Fibroblast of the aortic adventitia (primary cell): ENCODE measurements around the gene TMEM232. TPM values are rescaled to one million over a fixed set of nuclear protein-coding genes. Genes with fewer than 3 reads are reported as not detected.
"Not testable (repeated sequence)": the region's sequence is repeated elsewhere in the genome, so short reads cannot be mapped to it uniquely, and the experiment has no call there.

Experiments used
- DNase-seq: peaks from one replicate; pipeline ENCODE4 v3.0.0-alpha.2; 2010; ENCODE audit warnings: low read depth
- H3K4me3 ChIP-seq: 2 replicates; pipeline ENCODE4 v1.5.1; 2011; ENCODE audit warnings: low read depth, mild to moderate bottlenecking, control low read depth, low read length, moderate library complexity
- CTCF ChIP-seq: IDR thresholded peaks from 2 replicates; pipeline ENCODE4 v1.5.1; 2011; ENCODE audit warnings: mild to moderate bottlenecking, low read length, control low read depth, inconsistent platforms; ENCODE audit not compliant: insufficient read depth
- total RNA-seq: library from RNA; depleted of rRNA; stranded (reverse); fragments of >200 nt; gene quantifications from 2 replicates; pipeline ENCODE4 v1.2.3, GENCODE V29; 2012; ENCODE audit warnings: low replicate concordance

TMEM232 gene
- total RNA-seq, 1 donor: 4.7 TPM

GRCh38 chr5:110687485-110687884, 39.0 kb downstream of the TMEM232 start:
- no peak for DNase-seq

GRCh38 chr5:110686270-110686669, 40.2 kb downstream of the TMEM232 start:
- no peak for TF ChIP-seq CTCF
- H3K4me3 ChIP-seq: no peak overlapping the region
- no peak for DNase-seq

More at GRCh38 chr5:110687485-110687884, 39.0 kb downstream of the TMEM232 start:
- no peak overlapping the region for H3K4me3 ChIP-seq
- no peak for TF ChIP-seq CTCF

GRCh38 chr5:110681953-110682352, 44.5 kb downstream of the TMEM232 start:
- H3K4me3 ChIP-seq: no peak overlapping the region
- DNase-seq: no peak
- TF ChIP-seq CTCF: no peak

- no peak for DNase-seq
- no peak overlapping the region for H3K4me3 ChIP-seq
- no peak for TF ChIP-seq CTCF
Observed at GRCh38 chr5:110681109-110681508, 45.4 kb downstream of the TMEM232 start.

GRCh38 chr5:110676554-110676953, 49.9 kb downstream of the TMEM232 start:
- not testable (repeated sequence) for DNase-seq, H3K4me3 ChIP-seq

- no peak for DNase-seq
- no peak overlapping the region for H3K4me3 ChIP-seq
- TF ChIP-seq CTCF: no peak
Observed at GRCh38 chr5:110665184-110665726, 61.2 kb downstream of the TMEM232 start.

GRCh38 chr5:110663525-110663924, 62.9 kb downstream of the TMEM232 start:
- no peak overlapping the region for H3K4me3 ChIP-seq
- DNase-seq: no peak
- TF ChIP-seq CTCF: no peak

- DNase-seq: no peak
- H3K4me3 ChIP-seq: no peak overlapping the region
- no peak for TF ChIP-seq CTCF
Observed at GRCh38 chr5:110658006-110658405, 68.5 kb downstream of the TMEM232 start.
